Medulla oblongata (tissue), 1 donor: Measurements from ENCODE around the gene ABCG5.

Experiments used
- DNase-seq: peaks from one replicate; pipeline ENCODE4 v3.0.0-alpha.2; 2015; ENCODE audit errors: extremely low spot score

The ABCG5 gene

GRCh38 chr2:43838560-43839267 is at the start of gene ABCG5, which contains the start of gene ABCG8:
Gene ABCG5, minus strand, starts transcription at chr2:43838839. Its CDS starts 160 bp downstream, at chr2:43838679.
Gene ABCG8, plus strand, starts transcription at chr2:43838971. Its CDS starts 83 bp downstream, at chr2:43839054.
- DNase-seq: no peak

- DNase-seq: no peak
Measured at GRCh38 chr2:43887176-43887575, 48.5 kb upstream of the ABCG5 start.

DNA sequence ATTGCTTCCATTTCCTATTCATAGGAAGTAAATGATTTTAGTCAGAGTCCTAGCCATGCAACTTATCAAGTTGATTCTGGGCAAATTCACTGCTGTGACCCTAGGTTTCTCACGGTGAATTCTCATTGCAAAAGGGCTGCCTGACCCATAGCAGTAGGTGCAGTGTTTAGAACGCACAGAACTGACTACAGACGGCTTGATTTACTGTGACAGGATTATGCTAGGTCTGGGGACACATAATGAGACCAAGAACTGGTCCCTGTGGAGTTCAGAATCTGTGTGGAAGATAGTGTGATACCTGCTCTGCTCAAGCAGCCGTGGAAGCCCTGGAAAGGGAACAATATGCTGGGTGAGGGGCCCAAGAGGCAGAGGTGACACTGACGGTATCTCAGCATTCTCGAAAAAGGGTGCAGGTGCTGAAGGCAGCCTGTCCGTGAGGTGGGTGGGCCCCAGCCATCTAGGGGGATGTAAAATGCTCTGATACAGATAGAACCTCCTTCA is 46.5 kb upstream of the ABCG5 start:
- DNase-seq: no peak

DNA sequence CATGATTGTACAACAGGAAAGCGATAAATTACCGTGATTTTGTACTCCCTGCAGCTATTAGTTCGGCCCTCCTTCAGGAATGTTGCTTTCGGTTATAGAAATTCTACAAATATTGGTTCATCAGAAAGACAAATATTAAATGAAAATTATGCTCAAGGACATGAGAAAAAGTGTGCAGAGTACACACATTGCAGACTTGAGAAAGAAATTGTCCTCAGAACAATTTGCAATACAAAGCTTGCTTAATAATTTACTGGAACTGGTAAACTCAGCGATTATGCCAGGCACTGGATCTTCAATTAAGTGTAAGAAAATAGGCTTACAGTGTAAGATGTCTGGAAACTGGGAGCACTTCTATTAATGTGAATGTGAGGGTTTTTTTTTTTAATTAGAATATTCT is 46.0 kb upstream of the ABCG5 start:
- no peak for DNase-seq

DNA sequence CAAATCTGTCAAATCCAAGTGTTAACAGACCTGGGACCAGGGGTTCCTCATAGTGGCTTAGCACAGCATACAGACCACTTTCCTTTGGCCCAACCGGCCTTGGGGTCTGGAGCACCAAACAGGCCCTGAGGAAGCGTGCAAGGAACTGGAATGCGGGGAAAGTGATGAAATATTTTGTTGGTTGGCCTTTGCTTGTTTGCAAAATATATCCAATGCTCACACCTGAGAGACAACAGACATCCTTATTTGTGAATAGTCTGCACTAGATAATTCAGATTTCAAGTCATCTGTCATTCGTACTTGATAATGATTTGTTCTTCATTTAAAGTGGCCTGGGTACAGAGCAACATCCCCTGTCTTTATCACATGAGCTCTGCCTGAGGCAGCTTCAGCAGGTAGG is 43.7 kb upstream of the ABCG5 start:
- DNase-seq: no peak

GRCh38 chr2:43880952-43881351 is 42.3 kb upstream of the ABCG5 start:
- no peak for DNase-seq

DNA sequence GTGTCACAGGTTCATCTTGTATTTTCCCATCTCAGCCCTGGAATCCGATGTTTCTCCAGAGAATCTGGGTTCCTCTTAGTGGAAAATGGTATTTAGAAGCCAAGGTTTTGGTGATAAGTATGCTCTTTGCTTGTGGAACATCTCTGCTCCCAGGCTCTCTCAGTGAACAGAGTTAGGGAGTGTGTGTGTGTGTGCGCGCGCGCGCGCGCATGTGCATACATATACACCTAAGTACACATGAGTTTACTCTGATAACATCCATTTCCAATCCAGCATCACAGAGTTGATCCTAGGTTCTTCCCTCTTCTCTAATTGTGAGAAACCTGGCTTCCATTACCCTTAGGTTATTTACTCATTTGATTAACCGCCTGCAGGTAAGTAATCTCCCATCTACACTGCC is 41.8 kb upstream of the ABCG5 start:
- no peak for DNase-seq

- no peak for DNase-seq
Measured at GRCh38 chr2:43879261-43879660, 40.6 kb upstream of the ABCG5 start.

DNA sequence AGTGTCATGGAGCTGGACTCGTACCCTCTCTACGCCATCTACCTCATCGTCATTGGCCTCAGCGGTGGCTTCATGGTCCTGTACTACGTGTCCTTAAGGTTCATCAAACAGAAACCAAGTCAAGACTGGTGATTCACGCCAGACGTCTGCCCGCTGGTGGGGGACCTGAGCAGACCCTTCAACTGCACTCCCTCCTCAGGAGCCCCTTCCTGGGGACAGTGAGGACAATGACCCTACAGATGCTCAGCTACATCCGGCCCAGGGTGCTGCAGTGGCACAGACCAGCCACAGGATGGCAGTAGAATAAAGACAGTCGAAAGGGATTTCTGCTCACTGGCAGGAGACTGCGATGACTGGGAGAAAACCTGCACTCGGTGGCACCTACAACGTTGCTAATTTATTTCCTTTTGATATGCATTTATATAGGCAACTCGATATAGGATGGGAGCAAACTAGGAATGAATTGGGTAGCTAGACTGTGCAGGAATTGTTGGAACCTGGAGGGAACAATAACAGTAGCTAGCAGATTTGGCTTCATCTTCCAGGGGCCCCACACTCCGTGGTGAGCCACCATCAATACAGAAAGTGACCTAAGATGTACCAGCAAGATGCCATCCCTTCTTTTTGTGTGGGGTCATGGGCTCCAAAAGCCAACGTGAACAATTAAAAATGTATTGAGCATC is 39.3 kb upstream of the ABCG5 start:
- DNase-seq: peak; percentile 72

GRCh38 chr2:43874776-43875451 is 36.3 kb upstream of the ABCG5 start:
- no peak for DNase-seq

GRCh38 chr2:43872151-43872550 is 33.5 kb upstream of the ABCG5 start:
- no peak for DNase-seq

GRCh38 chr2:43855292-43855691 is 16.7 kb upstream of the ABCG5 start:
- no peak for DNase-seq

DNA sequence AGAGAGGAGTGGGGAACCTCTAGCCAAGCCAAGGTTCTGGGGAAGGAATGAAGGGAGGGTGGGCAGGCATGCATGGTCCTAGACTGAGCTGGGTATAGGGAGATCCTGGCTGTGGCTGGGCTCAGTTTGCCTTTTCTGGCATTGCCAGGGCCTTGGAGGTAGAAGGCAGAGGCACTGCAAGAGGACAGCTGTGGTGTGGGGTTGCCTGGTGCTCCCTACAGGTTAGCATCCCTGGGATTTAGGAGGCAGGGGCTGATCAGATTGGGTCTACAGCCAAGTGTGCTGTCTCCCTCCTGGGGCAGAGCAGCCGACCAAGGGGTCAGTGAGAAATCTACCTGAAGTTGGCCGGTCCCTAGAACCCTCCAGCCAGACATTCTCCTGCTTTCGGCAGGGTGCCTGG is 16.0 kb upstream of the ABCG5 start:
- no peak for DNase-seq

DNA sequence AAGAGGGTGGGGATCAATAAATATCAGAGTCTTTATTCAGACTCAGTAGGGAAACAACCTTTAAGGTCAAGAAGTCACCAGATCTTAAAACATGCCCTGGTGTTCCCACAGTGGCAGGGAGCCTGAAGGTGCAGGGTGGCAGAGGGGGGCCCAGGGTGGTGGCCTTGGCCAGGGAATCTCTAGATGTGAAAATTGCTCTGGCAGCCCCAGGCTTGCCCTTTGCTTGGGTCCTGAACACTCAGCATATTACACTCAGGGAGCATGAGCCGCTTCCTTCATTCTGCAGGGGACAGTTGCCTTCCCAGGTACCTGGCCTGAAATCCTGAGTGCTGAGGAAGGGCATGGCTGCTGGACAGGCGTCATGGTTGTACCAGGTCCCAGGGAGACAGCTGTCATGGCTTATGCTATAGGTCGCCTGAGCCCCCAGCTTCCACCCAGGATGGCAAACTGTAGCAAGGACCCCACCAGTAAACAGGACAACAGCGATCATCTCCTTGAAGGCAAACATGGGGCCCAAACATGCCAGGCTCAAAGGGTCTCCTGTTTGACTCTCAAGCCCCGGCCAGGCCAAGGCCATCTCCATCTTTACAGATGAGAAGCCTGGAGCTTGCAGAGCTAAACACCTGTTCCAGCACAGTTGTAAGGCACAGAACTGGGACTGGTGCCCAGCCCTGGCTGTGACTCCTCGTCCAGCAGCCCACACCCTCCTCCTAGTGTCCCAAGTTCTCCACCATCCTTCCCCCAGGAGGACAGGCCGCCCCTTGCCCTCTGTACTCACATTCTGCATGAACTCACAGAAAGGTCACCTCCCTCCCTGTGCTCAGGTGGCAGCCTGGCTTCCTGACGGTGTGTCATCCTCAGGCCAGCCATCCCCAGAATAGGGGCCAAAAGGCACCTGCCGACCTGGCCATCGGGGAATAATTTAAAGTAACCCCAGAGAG is 14.8 kb upstream of the ABCG5 start:
- no peak for DNase-seq

GRCh38 chr2:43852196-43852730 is 13.6 kb upstream of the ABCG5 start:
- no peak for DNase-seq

DNA sequence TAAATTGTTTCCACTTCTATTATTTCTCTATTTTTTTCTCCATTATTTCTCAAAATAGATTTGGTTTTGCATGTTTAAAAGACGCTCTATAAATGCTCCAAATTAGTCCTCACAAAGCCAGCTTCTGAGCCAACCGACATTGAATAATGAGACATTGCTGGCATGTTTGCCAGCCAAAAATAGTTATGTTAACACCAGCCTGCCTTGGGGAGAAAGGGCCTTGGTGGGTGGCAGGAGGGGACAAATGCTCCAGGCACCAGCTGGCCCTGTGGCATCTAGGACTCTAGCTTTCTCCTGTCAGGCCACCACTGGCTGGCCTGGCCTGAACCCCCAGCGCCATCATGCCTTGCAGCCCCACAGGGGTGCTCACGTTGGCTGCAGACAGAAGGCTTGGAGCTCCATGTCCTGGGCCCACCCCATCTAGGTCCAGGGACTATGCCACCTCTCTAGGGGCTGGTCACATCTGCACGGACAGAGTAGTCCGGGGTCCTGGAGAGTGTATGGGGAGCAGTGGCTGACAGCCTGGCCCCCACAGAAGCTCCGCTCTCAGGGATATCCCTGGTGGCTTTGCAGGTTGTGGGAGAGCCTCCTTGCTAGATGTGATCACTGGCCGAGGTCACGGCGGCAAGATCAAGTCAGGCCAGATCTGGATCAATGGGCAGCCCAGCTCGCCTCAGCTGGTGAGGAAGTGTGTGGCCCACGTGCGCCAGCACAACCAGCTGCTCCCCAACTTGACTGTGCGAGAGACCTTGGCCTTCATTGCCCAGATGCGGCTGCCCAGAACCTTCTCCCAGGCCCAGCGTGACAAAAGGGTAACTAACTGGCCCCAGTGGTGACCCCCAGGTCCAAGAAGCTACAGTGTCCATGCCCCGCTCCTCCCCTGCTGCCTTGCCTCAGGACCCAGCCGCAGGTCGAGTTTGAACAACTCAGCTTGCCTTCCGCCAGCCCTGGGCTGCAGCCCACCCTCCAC is 12.7 kb upstream of the ABCG5 start:
- DNase-seq: no peak

DNA sequence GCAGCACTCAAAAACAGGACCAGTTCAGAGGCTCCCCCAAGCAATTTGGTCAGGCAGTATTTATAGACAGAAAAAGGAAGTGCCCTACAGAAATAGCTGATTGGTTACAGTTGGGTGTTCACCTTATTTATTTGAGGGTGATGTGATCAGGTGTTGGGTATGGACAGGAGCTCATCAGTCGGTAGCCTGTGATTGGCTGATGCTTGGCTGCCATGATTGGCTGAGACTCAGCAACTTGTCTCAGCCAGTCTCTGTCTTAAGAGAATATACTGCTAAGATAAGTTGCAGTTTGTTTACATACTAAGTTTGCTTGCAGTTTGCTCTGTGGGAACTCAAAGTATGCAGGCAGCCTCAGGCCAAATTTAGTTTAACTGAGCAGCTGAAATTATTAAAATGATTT is 9.6 kb upstream of the ABCG5 start:
- DNase-seq: no peak

DNA sequence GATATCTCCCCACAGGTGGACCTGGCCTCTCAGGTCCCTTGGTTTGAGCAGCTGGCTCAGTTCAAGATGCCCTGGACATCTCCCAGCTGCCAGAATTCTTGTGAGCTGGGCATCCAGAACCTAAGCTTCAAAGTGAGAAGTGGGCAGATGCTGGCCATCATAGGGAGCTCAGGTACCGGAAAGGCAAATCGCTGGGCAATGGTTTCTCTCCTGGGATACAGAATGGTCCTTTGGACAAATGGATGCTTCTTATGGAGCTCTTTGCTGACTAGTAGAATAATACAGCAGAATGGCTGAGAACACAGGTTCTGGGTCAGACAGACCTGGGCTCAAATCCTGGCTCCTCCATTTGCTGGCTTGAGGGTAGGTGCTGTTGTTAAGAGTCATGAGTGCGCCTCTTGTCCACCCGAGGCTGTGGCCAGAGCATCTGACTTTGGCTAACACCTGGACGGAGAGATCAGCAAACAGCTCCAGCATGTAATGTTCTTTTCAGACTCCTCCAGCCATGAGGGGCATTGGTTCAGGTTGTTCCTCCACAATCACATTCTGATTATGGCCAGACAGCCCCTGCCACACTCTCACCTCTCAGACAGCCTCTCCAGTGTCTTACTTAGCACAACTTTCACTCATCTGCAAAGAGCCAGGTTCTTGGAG is 7.6 kb upstream of the ABCG5 start:
- DNase-seq: no peak

- DNase-seq: no peak
Measured at GRCh38 chr2:43845181-43845580, 6.5 kb upstream of the ABCG5 start.

GRCh38 chr2:43842866-43843226 is 4.2 kb upstream of the ABCG5 start:
- no peak for DNase-seq
